Measurements from ENCODE around the gene SERF1B.
"Not testable (repeated sequence)": the region's sequence is repeated elsewhere in the genome, so short reads cannot be mapped to it uniquely, and the experiment has no call there.

- TF ChIP-seq, protein P1, sequence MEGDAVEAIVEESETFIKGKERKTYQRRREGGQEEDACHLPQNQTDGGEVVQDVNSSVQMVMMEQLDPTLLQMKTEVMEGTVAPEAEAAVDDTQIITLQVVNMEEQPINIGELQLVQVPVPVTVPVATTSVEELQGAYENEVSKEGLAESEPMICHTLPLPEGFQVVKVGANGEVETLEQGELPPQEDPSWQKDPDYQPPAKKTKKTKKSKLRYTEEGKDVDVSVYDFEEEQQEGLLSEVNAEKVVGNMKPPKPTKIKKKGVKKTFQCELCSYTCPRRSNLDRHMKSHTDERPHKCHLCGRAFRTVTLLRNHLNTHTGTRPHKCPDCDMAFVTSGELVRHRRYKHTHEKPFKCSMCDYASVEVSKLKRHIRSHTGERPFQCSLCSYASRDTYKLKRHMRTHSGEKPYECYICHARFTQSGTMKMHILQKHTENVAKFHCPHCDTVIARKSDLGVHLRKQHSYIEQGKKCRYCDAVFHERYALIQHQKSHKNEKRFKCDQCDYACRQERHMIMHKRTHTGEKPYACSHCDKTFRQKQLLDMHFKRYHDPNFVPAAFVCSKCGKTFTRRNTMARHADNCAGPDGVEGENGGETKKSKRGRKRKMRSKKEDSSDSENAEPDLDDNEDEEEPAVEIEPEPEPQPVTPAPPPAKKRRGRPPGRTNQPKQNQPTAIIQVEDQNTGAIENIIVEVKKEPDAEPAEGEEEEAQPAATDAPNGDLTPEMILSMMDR (IDR thresholded peaks at IDR 0.05), result not testable (repeated sequence)
- TF ChIP-seq POLR2A, EP300 (IDR thresholded peaks at IDR 0.05): not testable (repeated sequence)
These were observed 31.4 kb downstream of the SERF1B start for GRCh38 chr5:70056289-70056942.

Measured in ovary (tissue), 3 donors.